PC-9 (cell line): ENCODE measurements around the gene INTS4.

Experiments used
- CTCF ChIP-seq: fragments of 200-600 bp; sonication (generic); conservative IDR thresholded peaks from 2 replicates; pipeline ENCODE4 v1.6.1; 2017; ENCODE audit warnings: mixed run types, antibody characterized with exemption, mild to moderate bottlenecking, moderate library complexity
- EZH2 ChIP-seq: fragments of 200-600 bp; sonication (generic); IDR thresholded peaks from 2 replicates; pipeline ENCODE4 v1.8.0; 2017; ENCODE audit warnings: antibody characterized with exemption, low read depth

- TF ChIP-seq CTCF: no peak
- TF ChIP-seq EZH2: no peak
These were observed 161.2 kb downstream of the INTS4 start for GRCh38 chr11:77833302-77833701.
